ENCODE data around the gene PRND. TPM values are rescaled to one million over a fixed set of nuclear protein-coding genes. Genes with fewer than 3 reads are reported as not detected.

The PRND gene
- total and polyA plus RNA-seq, 2 of the 8 experiments (the other 6 are each of a cell fraction or from before 2014, with no cell fraction given): 0.09 to 0.11 TPM

DNA sequence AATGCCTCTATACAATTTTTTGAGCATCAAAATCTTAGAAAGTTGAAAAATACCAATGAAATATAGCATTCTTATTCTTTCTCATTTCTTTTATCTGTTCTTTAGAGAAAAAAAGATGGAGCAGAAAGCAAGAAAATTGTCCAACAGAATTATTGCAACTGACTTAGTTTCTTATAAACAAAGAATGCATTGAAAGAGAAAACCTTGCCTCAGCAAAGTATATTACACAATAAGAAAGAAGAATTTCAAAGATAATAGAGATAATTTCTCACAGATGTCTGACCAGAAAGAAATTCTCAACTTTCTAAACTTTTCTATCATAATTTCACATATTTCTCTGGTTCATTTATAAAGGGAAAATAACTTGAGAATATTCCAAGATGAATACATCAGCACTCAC is 47.0 kb upstream of the PRND start (continued):
- no peak for TF ChIP-seq SP2 (IDR thresholded peaks at IDR 0.05; ENCODE audit: low read length)
- TF ChIP-seq, protein P1, sequence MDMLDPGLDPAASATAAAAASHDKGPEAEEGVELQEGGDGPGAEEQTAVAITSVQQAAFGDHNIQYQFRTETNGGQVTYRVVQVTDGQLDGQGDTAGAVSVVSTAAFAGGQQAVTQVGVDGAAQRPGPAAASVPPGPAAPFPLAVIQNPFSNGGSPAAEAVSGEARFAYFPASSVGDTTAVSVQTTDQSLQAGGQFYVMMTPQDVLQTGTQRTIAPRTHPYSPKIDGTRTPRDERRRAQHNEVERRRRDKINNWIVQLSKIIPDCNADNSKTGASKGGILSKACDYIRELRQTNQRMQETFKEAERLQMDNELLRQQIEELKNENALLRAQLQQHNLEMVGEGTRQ (IDR thresholded peaks at IDR 0.05; ENCODE audit: low read length): no peak
- TF ChIP-seq SP4 (IDR thresholded peaks at IDR 0.05; ENCODE audit: low read length): no peak
- no peak for TF ChIP-seq KDM4A (IDR thresholded peaks at IDR 0.05; ENCODE audit: low read depth, low read length, severe bottlenecking)
